RWPE1 (cell line): ENCODE measurements around the gene NMBR.
"Not testable (repeated sequence)": the region's sequence is repeated elsewhere in the genome, so short reads cannot be mapped to it uniquely, and the experiment has no call there.

ENCODE experiments used
- CTCF ChIA-PET: fragments of 350-600 bp; sonication (Branson Sonifier 250); formaldehyde crosslinking; extraction: SDS; loops from one replicate; lab custom pipeline; 2021; lab: Yijun Ruan, JAX
- POLR2A ChIA-PET: fragments of 400-600 bp; formaldehyde crosslinking; extraction: SDS; loops from one replicate; lab custom pipeline; 2020; ENCODE audit warnings: antibody characterized with exemption; ENCODE audit not compliant: low non-redundant PET; lab: Yijun Ruan, JAX
- DNase-seq: peaks from one replicate; pipeline ENCODE4 v3.0.0; 2012; ENCODE audit warnings: low spot score
- H3K27ac ChIP-seq: fragments of 450-650 bp; 2 replicates; pipeline ENCODE4 v1.5.1; 2017
- TF ChIP-seq, protein P1 (sequence below): fragments of 450-650 bp; conservative IDR thresholded peaks from 2 replicates; pipeline ENCODE4 v1.5.1; 2017; ENCODE audit warnings: low read depth, mild to moderate bottlenecking

Gene NMBR

DNA sequence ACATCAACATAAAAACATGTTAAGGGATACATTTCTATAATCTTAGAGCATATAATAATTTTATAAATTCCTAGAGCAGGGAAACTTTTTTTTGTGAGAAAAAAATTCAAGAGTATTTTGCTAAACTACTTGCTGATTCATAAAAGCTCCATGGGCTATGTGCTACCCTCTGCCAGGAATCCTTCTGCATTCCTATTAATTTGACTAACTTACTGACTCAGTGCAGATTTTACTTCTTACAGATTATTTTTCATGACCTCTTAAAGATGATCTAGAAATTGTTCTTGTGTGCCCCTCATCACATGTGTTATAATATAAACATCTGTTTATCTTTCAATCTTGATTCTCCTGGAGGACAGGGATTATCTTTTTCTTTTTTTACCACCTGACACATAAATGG lies 5.8 kb upstream of the NMBR start:
- TF ChIP-seq, protein P1, sequence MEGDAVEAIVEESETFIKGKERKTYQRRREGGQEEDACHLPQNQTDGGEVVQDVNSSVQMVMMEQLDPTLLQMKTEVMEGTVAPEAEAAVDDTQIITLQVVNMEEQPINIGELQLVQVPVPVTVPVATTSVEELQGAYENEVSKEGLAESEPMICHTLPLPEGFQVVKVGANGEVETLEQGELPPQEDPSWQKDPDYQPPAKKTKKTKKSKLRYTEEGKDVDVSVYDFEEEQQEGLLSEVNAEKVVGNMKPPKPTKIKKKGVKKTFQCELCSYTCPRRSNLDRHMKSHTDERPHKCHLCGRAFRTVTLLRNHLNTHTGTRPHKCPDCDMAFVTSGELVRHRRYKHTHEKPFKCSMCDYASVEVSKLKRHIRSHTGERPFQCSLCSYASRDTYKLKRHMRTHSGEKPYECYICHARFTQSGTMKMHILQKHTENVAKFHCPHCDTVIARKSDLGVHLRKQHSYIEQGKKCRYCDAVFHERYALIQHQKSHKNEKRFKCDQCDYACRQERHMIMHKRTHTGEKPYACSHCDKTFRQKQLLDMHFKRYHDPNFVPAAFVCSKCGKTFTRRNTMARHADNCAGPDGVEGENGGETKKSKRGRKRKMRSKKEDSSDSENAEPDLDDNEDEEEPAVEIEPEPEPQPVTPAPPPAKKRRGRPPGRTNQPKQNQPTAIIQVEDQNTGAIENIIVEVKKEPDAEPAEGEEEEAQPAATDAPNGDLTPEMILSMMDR = no peak
- ChIA-PET POLR2A (no interaction called here), CTCF (no interaction called here)
- H3K27ac ChIP-seq = no peak overlapping the region
- DNase-seq = no peak

DNA sequence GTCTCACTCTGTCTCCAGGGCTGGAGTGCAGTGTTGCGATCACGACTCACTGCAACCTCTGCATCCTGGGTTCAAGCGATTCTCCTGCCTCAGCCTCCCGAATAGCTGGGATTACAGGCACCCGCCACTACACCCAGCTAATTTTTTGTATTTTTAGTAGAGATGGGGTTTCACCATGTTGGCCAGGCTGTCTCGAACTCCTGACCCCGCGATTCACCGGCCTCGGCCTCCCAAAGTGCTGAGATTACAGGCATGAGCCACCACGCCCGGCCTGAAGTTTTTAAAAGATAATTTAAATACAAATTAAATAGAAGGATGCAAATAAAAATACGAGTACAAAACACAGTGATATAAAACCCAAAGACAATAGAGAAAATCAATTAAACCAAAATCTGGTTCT lies 5.4 kb downstream of the NMBR start:
- DNase-seq, CTCF ChIA-PET, POLR2A ChIA-PET, H3K27ac ChIP-seq: not testable (repeated sequence)

DNA sequence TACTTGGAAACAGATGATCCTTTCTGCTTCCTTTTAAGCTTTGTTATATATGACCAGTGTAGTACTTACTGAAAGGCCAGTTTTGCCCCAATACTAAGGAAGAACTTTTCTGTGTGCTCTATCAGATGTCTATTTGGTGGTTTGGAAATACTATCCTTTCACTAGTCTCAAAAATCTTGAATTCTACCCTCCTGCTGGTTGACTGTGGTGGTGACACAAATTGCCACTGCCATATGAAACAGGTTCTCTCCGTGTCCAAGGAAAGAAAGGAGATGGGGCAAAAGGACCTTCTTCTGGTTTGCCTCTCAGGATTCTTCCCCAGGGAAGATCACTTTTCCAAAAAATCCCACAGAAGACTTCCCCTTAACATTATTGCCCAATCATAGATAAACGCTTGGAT lies 8.0 kb downstream of the NMBR start:
- DNase-seq = no peak
- TF ChIP-seq, protein P1 = no peak
- no peak overlapping the region for H3K27ac ChIP-seq
- CTCF ChIA-PET = no interaction called here
- POLR2A ChIA-PET = no interaction called here

DNA sequence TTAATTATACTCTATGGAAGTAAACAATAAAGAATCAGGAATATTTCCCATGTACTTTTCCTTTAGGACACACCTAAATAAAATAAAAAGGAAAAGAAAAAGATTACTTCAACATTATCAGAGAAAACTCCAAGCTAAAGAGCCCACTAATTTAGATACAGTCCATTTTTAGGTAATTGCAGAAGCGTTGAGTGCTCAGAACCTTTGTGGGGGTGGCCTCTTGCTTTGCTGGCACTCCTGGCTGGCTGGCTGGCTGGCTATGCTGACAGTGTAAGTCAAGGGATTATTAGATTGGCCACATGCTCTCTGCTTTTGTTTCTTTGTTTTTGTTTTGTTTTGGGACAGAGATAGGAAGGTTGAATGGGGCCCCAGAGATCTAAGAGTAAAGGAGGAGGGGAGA lies 14.3 kb downstream of the NMBR start, which contains the start of gene GJE1:
Gene GJE1 (plus strand): TSS at position 301 of the 400 bp plus-strand sequence. CDS start 234 bp downstream, outside the sequence.
- DNase-seq = no peak
- ChIA-PET CTCF (no interaction called here), POLR2A (no interaction called here)
- H3K27ac ChIP-seq = no peak within 1 kb of the TSS
- TF ChIP-seq, protein P1 = no peak

DNA sequence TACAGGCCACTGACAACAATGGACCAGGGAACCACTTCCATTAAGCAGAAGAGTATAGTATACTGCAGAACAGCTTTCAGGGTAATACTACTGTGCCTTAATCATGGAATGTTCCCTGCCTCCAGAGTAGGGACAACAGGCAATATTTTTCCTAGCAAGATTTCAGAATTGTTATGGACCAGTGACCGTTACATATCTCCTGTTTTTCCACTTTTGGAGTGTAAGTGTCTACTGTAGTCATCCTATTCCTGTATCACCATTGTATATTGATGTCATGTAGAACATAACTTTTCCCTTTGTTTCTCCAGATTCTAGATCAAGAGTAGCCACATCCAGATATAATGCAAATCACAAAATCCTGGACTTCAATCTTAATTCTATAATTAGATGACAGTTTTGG lies 16.1 kb downstream of the NMBR start:
- POLR2A ChIA-PET = no interaction called here
- H3K27ac ChIP-seq = no peak overlapping the region
- TF ChIP-seq, protein P1 = no peak
- CTCF ChIA-PET = interaction anchor here (0.7 kb wide), 1 partner anchor 314 kb away, joined by 4 read pairs; no protein-coding TSS in a partner anchor
- no peak for DNase-seq

DNA sequence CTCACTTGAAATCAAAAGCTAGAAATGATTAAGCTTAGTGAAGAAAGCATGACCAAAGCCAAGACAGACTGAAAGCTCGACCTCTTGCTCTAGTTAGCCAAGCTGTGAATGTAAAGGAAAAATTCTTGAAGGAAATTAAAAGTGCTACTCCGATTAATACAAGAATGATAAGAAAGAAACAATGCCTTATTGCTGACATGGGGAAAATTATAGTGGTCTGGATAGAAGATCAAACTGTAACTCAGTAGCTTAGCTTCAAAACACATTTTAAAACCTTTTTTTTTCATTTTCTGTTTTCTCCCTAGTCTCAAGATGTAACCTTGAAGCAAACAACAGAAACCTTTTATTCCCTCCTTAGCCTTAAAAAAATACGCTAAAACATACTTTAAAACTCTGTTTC lies 25.6 kb downstream of the NMBR start:
- CTCF ChIA-PET = interaction anchor here (1.1 kb wide), 1 partner anchor 132 kb away, joined by 4 read pairs; no protein-coding TSS in a partner anchor
- POLR2A ChIA-PET = no interaction called here
- H3K27ac ChIP-seq = no peak overlapping the region
- TF ChIP-seq, protein P1 = no peak
- no peak for DNase-seq

DNA sequence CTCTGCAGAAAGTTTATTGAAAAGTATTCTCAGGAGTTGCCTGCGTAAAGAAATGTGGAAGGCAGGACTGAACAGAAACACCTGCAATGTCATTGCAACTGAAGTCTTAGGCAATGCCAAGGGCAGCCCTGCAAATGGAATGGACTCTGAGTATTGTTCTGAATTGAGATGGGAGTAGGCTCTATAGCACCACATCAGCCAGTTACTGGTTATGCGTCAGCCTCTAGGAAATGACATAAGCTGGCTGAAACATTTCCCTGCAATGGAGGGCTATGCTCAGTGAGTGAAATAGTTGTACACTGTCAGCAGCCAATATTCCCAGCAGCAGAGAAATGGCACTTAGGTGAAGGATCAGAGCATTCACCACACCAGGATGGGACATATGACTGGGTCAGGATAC lies 28.0 kb downstream of the NMBR start:
- POLR2A ChIA-PET = no interaction called here
- DNase-seq = no peak
- CTCF ChIA-PET = no interaction called here
- H3K27ac ChIP-seq = no peak overlapping the region
- TF ChIP-seq, protein P1 = no peak
